ENCODE measurements around the gene EPS8L2. TPM values are rescaled to one million over a fixed set of nuclear protein-coding genes. Genes with fewer than 3 reads are reported as not detected.

Gene EPS8L2
- total RNA-seq, 2 donors from 2014 or later, result 4.7 to 7.5 TPM

- Histone ChIP-seq H3K9me3 (no peaks in the 10 kb centered on the region), H3K4me1 (peaks cover 0 to 33% of the 10 kb centered on the region in 2 donors), H3K4me3 (peak within 1 kb of the TSS; percentile 78 to 92), H3K27ac (peak within 1 kb of the TSS; percentile 99 to 100), H3K27me3 (no peaks in the 10 kb centered on the region), H3K36me3 (peaks cover under 1% of the 10 kb centered on the region)
- TF ChIP-seq CTCF (IDR thresholded peaks at IDR 0.05), result no peak
- peak; percentile 98 for DNase-seq (ENCODE audit: low spot score)
Measured at GRCh38 chr11:694563-695287, 11.3 kb upstream of the EPS8L2 start, which contains the start of gene DEAF1. Gene DEAF1 (minus strand): TSS chr11:695222. CDS start chr11:695047, 175 bp downstream.

GRCh38 chr11:695288-695537 is 10.8 kb upstream of the EPS8L2 start:
- no peak for DNase-seq (ENCODE audit: low spot score)
- TF ChIP-seq CTCF (IDR thresholded peaks at IDR 0.05), result no peak
- H3K4me1 ChIP-seq, result peaks cover 0 to 33% of the 10 kb centered on the region in 2 donors
- H3K27me3 ChIP-seq, result no peaks in the 10 kb centered on the region
- H3K27ac ChIP-seq, result peak overlapping the region; percentile 99 to 100
- no peaks in the 10 kb centered on the region for H3K36me3 ChIP-seq
- no peaks in the 10 kb centered on the region for H3K9me3 ChIP-seq
- peak overlapping the region; percentile 78 to 92 for H3K4me3 ChIP-seq

- peak within 1 kb of the TSS; percentile 78 to 92 for H3K4me3 ChIP-seq
- DNase-seq (ENCODE audit: low spot score), result peak; percentile 99
- no peaks in the 10 kb centered on the region for H3K36me3 ChIP-seq
- H3K9me3 ChIP-seq, result no peaks in the 10 kb centered on the region
- peak within 1 kb of the TSS; percentile 99 to 100 for H3K27ac ChIP-seq
- peaks cover 0 to 33% of the 10 kb centered on the region in 2 donors for H3K4me1 ChIP-seq
- no peak for TF ChIP-seq CTCF (IDR thresholded peaks at IDR 0.05)
- H3K27me3 ChIP-seq, result no peaks in the 10 kb centered on the region
Measured at GRCh38 chr11:695538-696248, 10.3 kb upstream of the EPS8L2 start, which contains the start of gene TMEM80. Gene TMEM80 (plus strand): TSS chr11:695816. CDS start chr11:695828, 12 bp downstream.

- Histone ChIP-seq H3K9me3 (no peaks in the 10 kb centered on the region), H3K4me1 (peaks cover 0 to 33% of the 10 kb centered on the region in 2 donors), H3K4me3 (no peak overlapping the region), H3K27ac (peak overlapping the region; percentile 99 to 100), H3K27me3 (no peaks in the 10 kb centered on the region), H3K36me3 (no peaks in the 10 kb centered on the region)
- no peak for TF ChIP-seq CTCF (IDR thresholded peaks at IDR 0.05)
- DNase-seq (ENCODE audit: low spot score), result no peak
Measured at GRCh38 chr11:696955-697491, 9.0 kb upstream of the EPS8L2 start.

- no peak for TF ChIP-seq CTCF (IDR thresholded peaks at IDR 0.05)
- H3K4me1 ChIP-seq, result peaks cover 0 to 33% of the 10 kb centered on the region in 2 donors
Measured at GRCh38 chr11:697811-698311, 8.2 kb upstream of the EPS8L2 start.

More at GRCh38 chr11:697811-698311, 8.2 kb upstream of the EPS8L2 start:
- H3K36me3 ChIP-seq, result no peaks in the 10 kb centered on the region
- no peaks in the 10 kb centered on the region for H3K9me3 ChIP-seq
- H3K27me3 ChIP-seq, result no peaks in the 10 kb centered on the region
- DNase-seq (ENCODE audit: low spot score), result no peak
- H3K27ac ChIP-seq, result peak overlapping the region; percentile 5 to 99
- no peak overlapping the region for H3K4me3 ChIP-seq
